Keratinocyte (primary cell): ENCODE results near the gene SLC5A5.

Source experiments
- CTCF ChIP-seq, 3 experiments: IDR thresholded peaks in 1 of 3; conservative IDR thresholded peaks in 1 of 3; optimal IDR thresholded peaks in 1 of 3; 2 replicates in 2 of 3; 3 replicates in 1 of 3; pipeline versions ENCODE3 to v1.5.1; 2011; ENCODE audit warnings: low read length in 3 of 3, mild to moderate bottlenecking in 3 of 3, moderate library complexity in 2 of 3, control low read depth in 1 of 3, inconsistent platforms in 1 of 3; ENCODE audit not compliant: insufficient read depth in 2 of 3; ENCODE audit errors: extremely low read depth in 1 of 3
- EZH2 ChIP-seq: IDR thresholded peaks from one replicate; pipeline ENCODE4 v1.6.1; 2012; ENCODE audit warnings: inconsistent platforms, mild to moderate bottlenecking, low read length, moderate library complexity

- TF ChIP-seq CTCF (optimal IDR thresholded peaks at IDR 0.05 in 1 of 3, IDR thresholded peaks at IDR 0.05 in 1 of 3, conservative IDR thresholded peaks at IDR 0.05 in 1 of 3; ENCODE audit: extremely low read depth in 1 of 3, insufficient read depth in 2 of 3, low read length in 3 of 3) = no peak
- TF ChIP-seq EZH2 = no peak
Measured at GRCh38 chr19:17866964-17867486, 4.7 kb upstream of the SLC5A5 start.
